ENCODE data around the gene GALNTL6. TPM values are rescaled to one million over a fixed set of nuclear protein-coding genes. Genes with fewer than 3 reads are reported as not detected.

The GALNTL6 gene
- total and polyA plus RNA-seq, 2 of the 4 experiments (the other 2 are of a cell fraction): under 0.01 TPM; not detected in 1

GRCh38 chr4:173025131-173025530 lies 1211.9 kb downstream of the GALNTL6 start:
- no peak overlapping the region for H2AK5ac ChIP-seq (ENCODE audit: low read depth, low read length)
- no peak overlapping the region for H3K9ac ChIP-seq (ENCODE audit: low read depth, low read length)
- no peak overlapping the region for H3K14ac ChIP-seq (replicated peaks; ENCODE audit: low read depth, low read length)
- no peak overlapping the region for H2BK5ac ChIP-seq (ENCODE audit: low read depth, low read length, poor library complexity, severe bottlenecking)
- no peak overlapping the region for H3K4me2 ChIP-seq (ENCODE audit: low read depth, low read length)
- DNase-seq (peak; percentile 77), ATAC-seq (ENCODE audit: low read depth) (peak; percentile 90)
- H3K56ac ChIP-seq (ENCODE audit: extremely low read depth, insufficient read depth, low read length): no peak overlapping the region
- no peaks in the 10 kb centered on the region for H3K36me3 ChIP-seq (ENCODE audit: control insufficient read depth, insufficient read depth, low read length)
- no peaks in the 10 kb centered on the region for H3K9me3 ChIP-seq (ENCODE audit: control insufficient read depth, insufficient read depth, low read length)
- H3K4ac ChIP-seq (ENCODE audit: low read depth, low read length): no peak overlapping the region
- no TSS peak for BruUV-seq (replicated peaks)
- TF ChIP-seq, protein P1, sequence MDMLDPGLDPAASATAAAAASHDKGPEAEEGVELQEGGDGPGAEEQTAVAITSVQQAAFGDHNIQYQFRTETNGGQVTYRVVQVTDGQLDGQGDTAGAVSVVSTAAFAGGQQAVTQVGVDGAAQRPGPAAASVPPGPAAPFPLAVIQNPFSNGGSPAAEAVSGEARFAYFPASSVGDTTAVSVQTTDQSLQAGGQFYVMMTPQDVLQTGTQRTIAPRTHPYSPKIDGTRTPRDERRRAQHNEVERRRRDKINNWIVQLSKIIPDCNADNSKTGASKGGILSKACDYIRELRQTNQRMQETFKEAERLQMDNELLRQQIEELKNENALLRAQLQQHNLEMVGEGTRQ (IDR thresholded peaks at IDR 0.05; ENCODE audit: low read depth, low read length): 0 out of 2 replicates have a peak, but pooled peaks have one; percentile 18
- TF ChIP-seq MAFK (IDR thresholded peaks at IDR 0.05; ENCODE audit: low read depth, low read length): no peak
- peak; percentile 94 for TF ChIP-seq SMC3 (IDR thresholded peaks at IDR 0.05; ENCODE audit: low read depth, low read length)
- TF ChIP-seq RFX5 (IDR thresholded peaks at IDR 0.05; ENCODE audit: low read depth, low read length): no peak
- no peak for TF ChIP-seq MAZ (IDR thresholded peaks at IDR 0.05; ENCODE audit: borderline replicate concordance, low read depth, low read length)
- no peak for TF ChIP-seq POLR2A (IDR thresholded peaks at IDR 0.05; ENCODE audit: low read depth, low read length)
- no peak for TF ChIP-seq MXI1 (IDR thresholded peaks at IDR 0.05; ENCODE audit: borderline replicate concordance, low read depth, low read length)
- TF ChIP-seq NFE2L2 (IDR thresholded peaks at IDR 0.05; ENCODE audit: low read depth, low read length): no peak
- peak; percentile 85 for TF ChIP-seq RAD21 (IDR thresholded peaks at IDR 0.05; ENCODE audit: low read length)
- TF ChIP-seq BHLHE40 (IDR thresholded peaks at IDR 0.05; ENCODE audit: low read depth, low read length): no peak
- TF ChIP-seq CEBPB (IDR thresholded peaks at IDR 0.05; ENCODE audit: low read depth, low read length): no peak
- no peak for TF ChIP-seq CHD1 (IDR thresholded peaks at IDR 0.05; ENCODE audit: low read depth, low read length)
- TF ChIP-seq FOS (IDR thresholded peaks at IDR 0.05; ENCODE audit: low read depth, low read length): no peak
- TF ChIP-seq ELK1 (IDR thresholded peaks at IDR 0.05; ENCODE audit: borderline replicate concordance, low read depth, low read length): no peak
- TF ChIP-seq RCOR1 (IDR thresholded peaks at IDR 0.05; ENCODE audit: insufficient replicate concordance, low read length): no peak
- TF ChIP-seq CTCF (conservative IDR thresholded peaks at IDR 0.05; ENCODE audit: low read depth, low read length): peak; percentile 87
- no peak overlapping the region for H3K4me3 ChIP-seq (ENCODE audit: insufficient read depth, low read depth, low read length)
- H3K23ac ChIP-seq (ENCODE audit: low read depth, low read length): no peak overlapping the region
- no peak overlapping the region for H4K8ac ChIP-seq (ENCODE audit: low read depth in 2 of 2, low read length in 2 of 2)
- H3K79me1 ChIP-seq (ENCODE audit: low read depth in 1 of 2, low read length in 2 of 2): no peaks in the 10 kb centered on the region
- no peaks in the 10 kb centered on the region for H3K4me1 ChIP-seq (ENCODE audit: control insufficient read depth, insufficient read depth, low read length)
- no peak overlapping the region for H2BK120ac ChIP-seq (ENCODE audit: low read depth, low read length)
- no peaks in the 10 kb centered on the region for H3K9me1 ChIP-seq (ENCODE audit: insufficient read depth, low read length)
- no peaks in the 10 kb centered on the region for H4K20me1 ChIP-seq (ENCODE audit: insufficient read depth, low read length)
- no CpG with 5 or more reads among the region's 1 CpG for WGBS, 2 experiments (ENCODE audit: extremely low coverage in 2 of 2, insufficient read length in 1 of 2)
- no peak overlapping the region for H4K5ac ChIP-seq (ENCODE audit: low read depth, low read length)
- H3K27me3 ChIP-seq (ENCODE audit: control insufficient read depth, insufficient read depth, low read length): peaks cover 14% of the 10 kb centered on the region
- POLR2A ChIA-PET (ENCODE audit: unreplicated experiment): no interaction called here
- dilution Hi-C loops (cut with HindIII; ENCODE audit: low sequenced_read_pairs, unreplicated experiment): no loop called here
- intact Hi-C loops (cut with micrococcal nuclease): loop anchor here (1.0 to 2.0 kb wide), 3 partner anchors 146 to 276 kb away; no protein-coding TSS in a partner anchor
- H4K91ac ChIP-seq (ENCODE audit: insufficient read depth, low read depth, low read length): no peak overlapping the region
- H3K18ac ChIP-seq (ENCODE audit: low read depth, low read length): no peak overlapping the region
- no peak overlapping the region for H2AK9ac ChIP-seq (replicated peaks; ENCODE audit: low read depth, low read length, poor library complexity)
- no peak overlapping the region for H2BK15ac ChIP-seq (ENCODE audit: low read depth, low read length)
- H2AFZ ChIP-seq (replicated peaks; ENCODE audit: low read length, poor library complexity): no peak overlapping the region
- H2BK20ac ChIP-seq (ENCODE audit: low read depth, low read length): no peak overlapping the region
- no peak overlapping the region for H3K27ac ChIP-seq (ENCODE audit: insufficient read depth, low read length)
- CTCF ChIA-PET: interaction anchor here (0.5 to 2.0 kb wide), 5 partner anchors 145 to 266 kb away, joined by 3 to 5 read pairs (median 3); no protein-coding TSS in a partner anchor
- in situ Hi-C loops (cut with MboI; ENCODE audit: low sequenced_read_pairs): no loop called here
